Mucosa of rectum (tissue), 2 donors: Measurements from ENCODE around the gene TNS3.

ENCODE experiments used
- H3K27ac ChIP-seq, 2 donors: one replicate each; pipeline ENCODE4 v1.7.0; 2013; ENCODE audit warnings: inconsistent platforms in 2 of 2, low read depth in 2 of 2, low read length in 2 of 2
- H3K27me3 ChIP-seq, 2 donors: one replicate each; pipeline ENCODE4 v1.7.0; 2013; ENCODE audit warnings: low read length in 2 of 2; ENCODE audit not compliant: control insufficient read depth in 2 of 2, insufficient read depth in 2 of 2
- H3K36me3 ChIP-seq, 2 donors: one replicate each; pipeline ENCODE4 v1.7.0; 2013; ENCODE audit warnings: low read length in 2 of 2; ENCODE audit not compliant: control insufficient read depth in 2 of 2, insufficient read depth in 2 of 2
- H3K4me1 ChIP-seq, 2 donors: one replicate each; pipeline ENCODE4 v1.7.0; 2013; ENCODE audit warnings: low read length in 2 of 2, mild to moderate bottlenecking in 1 of 2; ENCODE audit not compliant: control insufficient read depth in 2 of 2, insufficient read depth in 2 of 2
- H3K4me3 ChIP-seq, 2 donors: one replicate each; pipeline ENCODE4 v1.7.0; 2013; ENCODE audit warnings: low read length in 2 of 2
- H3K9ac ChIP-seq, 2 donors: one replicate each; pipeline ENCODE4 v1.7.0; 2013; ENCODE audit warnings: low read length in 2 of 2, low read depth in 1 of 2, mild to moderate bottlenecking in 1 of 2
- H3K9me3 ChIP-seq, 2 donors: one replicate each; pipeline ENCODE4 v1.7.0; 2013; ENCODE audit warnings: low read length in 2 of 2; ENCODE audit not compliant: control insufficient read depth in 2 of 2
- donor health status: healthy.
- donor health status: Normal muscosa, but diverticular disease.

The TNS3 gene

GRCh38 chr7:47327346-47327697, 254.6 kb downstream of the TNS3 start:
- no peak overlapping the region for H3K4me3 ChIP-seq
- H3K27ac ChIP-seq: peak overlapping the region; percentile 68 to 72
- no peaks in the 10 kb centered on the region for H3K9me3 ChIP-seq
- peaks cover 23 to 32% of the 10 kb centered on the region in 2 donors for H3K4me1 ChIP-seq
- H3K9ac ChIP-seq: peak overlapping the region in 1 of 2 donors; percentile 45
- H3K36me3 ChIP-seq: peaks cover 15 to 31% of the 10 kb centered on the region in 2 donors
- no peaks in the 10 kb centered on the region for H3K27me3 ChIP-seq

GRCh38 chr7:47326808-47327207, 255.1 kb downstream of the TNS3 start:
- no peak overlapping the region for H3K27ac ChIP-seq

GRCh38 chr7:47326220-47326619, 255.7 kb downstream of the TNS3 start:
- Histone ChIP-seq H3K4me1 (peaks cover 23 to 32% of the 10 kb centered on the region in 2 donors), H3K9ac (no peak overlapping the region), H3K4me3 (peak overlapping the region in 1 of 2 donors; percentile 7), H3K9me3 (no peaks in the 10 kb centered on the region), H3K27me3 (no peaks in the 10 kb centered on the region), H3K36me3 (peaks cover 13 to 26% of the 10 kb centered on the region in 2 donors), H3K27ac (peak overlapping the region in 1 of 2 donors; percentile 23)

More at GRCh38 chr7:47326808-47327207, 255.1 kb downstream of the TNS3 start:
- Histone ChIP-seq H3K27me3 (no peaks in the 10 kb centered on the region), H3K9ac (no peak overlapping the region), H3K4me1 (peaks cover 23 to 32% of the 10 kb centered on the region in 2 donors), H3K36me3 (peaks cover 11 to 26% of the 10 kb centered on the region in 2 donors), H3K4me3 (peak overlapping the region in 1 of 2 donors; percentile 7), H3K9me3 (no peaks in the 10 kb centered on the region)

- Histone ChIP-seq H3K4me1 (peaks cover 23 to 32% of the 10 kb centered on the region in 2 donors), H3K27ac (peak overlapping the region in 1 of 2 donors; percentile 14)
These were observed 256.6 kb downstream of the TNS3 start for GRCh38 chr7:47325337-47325736.

GRCh38 chr7:47323904-47324303, 258.0 kb downstream of the TNS3 start:
- H3K27me3 ChIP-seq: no peaks in the 10 kb centered on the region
- peaks cover 19 to 29% of the 10 kb centered on the region in 2 donors for H3K4me1 ChIP-seq
- no peak overlapping the region for H3K4me3 ChIP-seq
- no peaks in the 10 kb centered on the region for H3K9me3 ChIP-seq
- no peak overlapping the region for H3K9ac ChIP-seq
- peaks cover 11 to 30% of the 10 kb centered on the region in 2 donors for H3K36me3 ChIP-seq
- no peak overlapping the region for H3K27ac ChIP-seq

More at GRCh38 chr7:47325337-47325736, 256.6 kb downstream of the TNS3 start:
- H3K9me3 ChIP-seq: no peaks in the 10 kb centered on the region
- H3K27me3 ChIP-seq: no peaks in the 10 kb centered on the region
- H3K36me3 ChIP-seq: peaks cover 18 to 28% of the 10 kb centered on the region in 2 donors
- H3K9ac ChIP-seq: peak overlapping the region in 1 of 2 donors; percentile 9
- H3K4me3 ChIP-seq: no peak overlapping the region

- Histone ChIP-seq H3K27me3 (no peaks in the 10 kb centered on the region), H3K9ac (no peak overlapping the region), H3K9me3 (no peaks in the 10 kb centered on the region), H3K27ac (no peak overlapping the region), H3K4me1 (peaks cover 7 to 19% of the 10 kb centered on the region in 2 donors), H3K4me3 (no peak overlapping the region), H3K36me3 (peaks cover 20 to 41% of the 10 kb centered on the region in 2 donors)
These were observed 259.2 kb downstream of the TNS3 start for GRCh38 chr7:47322731-47323130.

- Histone ChIP-seq H3K9ac (no peak overlapping the region), H3K27ac (no peak overlapping the region), H3K27me3 (no peaks in the 10 kb centered on the region), H3K9me3 (no peaks in the 10 kb centered on the region), H3K4me1 (peaks cover 0 to 2% of the 10 kb centered on the region in 2 donors), H3K4me3 (no peak overlapping the region), H3K36me3 (peaks cover 20 to 48% of the 10 kb centered on the region in 2 donors)
These were observed 261.6 kb downstream of the TNS3 start for GRCh38 chr7:47320296-47320695.

- Histone ChIP-seq H3K36me3 (peaks cover 28 to 49% of the 10 kb centered on the region in 2 donors), H3K4me1 (peaks cover 3 to 6% of the 10 kb centered on the region in 2 donors), H3K27ac (no peak overlapping the region), H3K27me3 (no peaks in the 10 kb centered on the region), H3K9ac (no peak overlapping the region), H3K4me3 (no peak overlapping the region), H3K9me3 (no peaks in the 10 kb centered on the region)
These were observed 263.3 kb downstream of the TNS3 start for GRCh38 chr7:47318395-47319182.

- H3K9me3 ChIP-seq: no peaks in the 10 kb centered on the region
- H3K27ac ChIP-seq: peak overlapping the region in 1 of 2 donors; percentile 41
- H3K36me3 ChIP-seq: peaks cover 33 to 48% of the 10 kb centered on the region in 2 donors
- H3K4me1 ChIP-seq: peaks cover 3 to 6% of the 10 kb centered on the region in 2 donors
- no peak overlapping the region for H3K4me3 ChIP-seq
- H3K27me3 ChIP-seq: no peaks in the 10 kb centered on the region
- no peak overlapping the region for H3K9ac ChIP-seq
These were observed 264.4 kb downstream of the TNS3 start for GRCh38 chr7:47317487-47317886.

- no peaks in the 10 kb centered on the region for H3K27me3 ChIP-seq
- H3K9me3 ChIP-seq: no peaks in the 10 kb centered on the region
- peaks cover 25 to 37% of the 10 kb centered on the region in 2 donors for H3K36me3 ChIP-seq
- H3K4me3 ChIP-seq: no peak overlapping the region
- H3K27ac ChIP-seq: peak overlapping the region; percentile 19 to 67
- H3K4me1 ChIP-seq: peaks cover 3 to 6% of the 10 kb centered on the region in 2 donors
- no peak overlapping the region for H3K9ac ChIP-seq
These were observed 266.9 kb downstream of the TNS3 start for GRCh38 chr7:47314728-47315607.
